ENCODE measurements around the gene WWOX. TPM values are rescaled to one million over a fixed set of nuclear protein-coding genes. Genes with fewer than 3 reads are reported as not detected.

The WWOX gene
- total RNA-seq, 1 donor from 2014 or later: 106 TPM

- H3K36me3 ChIP-seq: no peaks in the 10 kb centered on the region
- DNase-seq (ENCODE audit: low spot score in 2 of 2): no peak
- no peaks in the 10 kb centered on the region for H3K9me3 ChIP-seq
- intact Hi-C loops (cut with DNase I): no loop called here
- H3K4me3 ChIP-seq: no peak overlapping the region
- H3K4me1 ChIP-seq: no peaks in the 10 kb centered on the region
- no peaks in the 10 kb centered on the region for H3K27me3 ChIP-seq
- no peak for TF ChIP-seq CTCF (IDR thresholded peaks at IDR 0.05)
- H3K27ac ChIP-seq: no peak overlapping the region
Measured at GRCh38 chr16:79132701-79133100, 1033.2 kb downstream of the WWOX start.

- H3K4me3 ChIP-seq: no peak overlapping the region
- no peak for DNase-seq (ENCODE audit: low spot score in 2 of 2)
- no peaks in the 10 kb centered on the region for H3K4me1 ChIP-seq
- no peak overlapping the region for H3K27ac ChIP-seq
- H3K27me3 ChIP-seq: no peaks in the 10 kb centered on the region
- no peaks in the 10 kb centered on the region for H3K36me3 ChIP-seq
- H3K9me3 ChIP-seq: no peaks in the 10 kb centered on the region
- TF ChIP-seq CTCF (IDR thresholded peaks at IDR 0.05): no peak
- intact Hi-C loops (cut with DNase I): no loop called here
Measured at GRCh38 chr16:79134300-79134699, 1034.8 kb downstream of the WWOX start.

- H3K36me3 ChIP-seq: no peaks in the 10 kb centered on the region
- H3K27ac ChIP-seq: no peak overlapping the region
- TF ChIP-seq CTCF (IDR thresholded peaks at IDR 0.05): no peak
- intact Hi-C loops (cut with DNase I): no loop called here
- DNase-seq (ENCODE audit: low spot score in 2 of 2): no peak
- H3K27me3 ChIP-seq: no peaks in the 10 kb centered on the region
- no peak overlapping the region for H3K4me3 ChIP-seq
- no peaks in the 10 kb centered on the region for H3K4me1 ChIP-seq
- H3K9me3 ChIP-seq: no peaks in the 10 kb centered on the region
Measured at GRCh38 chr16:79136955-79137354, 1037.5 kb downstream of the WWOX start.

GRCh38 chr16:79137426-79137939, 1038.0 kb downstream of the WWOX start:
- no peak for DNase-seq (ENCODE audit: low spot score in 2 of 2)
- no peak overlapping the region for H3K4me3 ChIP-seq
- no peaks in the 10 kb centered on the region for H3K27me3 ChIP-seq
- H3K36me3 ChIP-seq: no peaks in the 10 kb centered on the region
- H3K9me3 ChIP-seq: no peaks in the 10 kb centered on the region
- TF ChIP-seq CTCF (IDR thresholded peaks at IDR 0.05): no peak
- intact Hi-C loops (cut with DNase I): no loop called here
- H3K27ac ChIP-seq: no peak overlapping the region
- no peaks in the 10 kb centered on the region for H3K4me1 ChIP-seq

GRCh38 chr16:79139799-79140198, 1040.3 kb downstream of the WWOX start:
- Histone ChIP-seq H3K27ac (no peak overlapping the region), H3K9me3 (no peaks in the 10 kb centered on the region), H3K4me1 (no peaks in the 10 kb centered on the region), H3K4me3 (no peak overlapping the region), H3K27me3 (no peaks in the 10 kb centered on the region), H3K36me3 (no peaks in the 10 kb centered on the region)
- intact Hi-C loops (cut with DNase I): no loop called here
- TF ChIP-seq CTCF (IDR thresholded peaks at IDR 0.05): no peak
- no peak for DNase-seq (ENCODE audit: low spot score in 2 of 2)

- Histone ChIP-seq H3K27me3 (no peaks in the 10 kb centered on the region), H3K9me3 (no peaks in the 10 kb centered on the region), H3K4me1 (no peaks in the 10 kb centered on the region), H3K27ac (no peak overlapping the region), H3K36me3 (no peaks in the 10 kb centered on the region), H3K4me3 (no peak overlapping the region)
- no peak for TF ChIP-seq CTCF (IDR thresholded peaks at IDR 0.05)
- intact Hi-C loops (cut with DNase I): no loop called here
- DNase-seq (ENCODE audit: low spot score in 2 of 2): no peak
Measured at GRCh38 chr16:79143026-79143425, 1043.6 kb downstream of the WWOX start.
